Suppressor macrophage treated with lipopolysaccharide for 4 hours (primary cell): ENCODE results near the gene MED12L.
"Not testable (repeated sequence)": the region's sequence is repeated elsewhere in the genome, so short reads cannot be mapped to it uniquely, and the experiment has no call there.

Source experiments
- DNase-seq: peaks from one replicate; pipeline ENCODE4 v3.0.0-alpha.2; 2020

MED12L gene

DNA sequence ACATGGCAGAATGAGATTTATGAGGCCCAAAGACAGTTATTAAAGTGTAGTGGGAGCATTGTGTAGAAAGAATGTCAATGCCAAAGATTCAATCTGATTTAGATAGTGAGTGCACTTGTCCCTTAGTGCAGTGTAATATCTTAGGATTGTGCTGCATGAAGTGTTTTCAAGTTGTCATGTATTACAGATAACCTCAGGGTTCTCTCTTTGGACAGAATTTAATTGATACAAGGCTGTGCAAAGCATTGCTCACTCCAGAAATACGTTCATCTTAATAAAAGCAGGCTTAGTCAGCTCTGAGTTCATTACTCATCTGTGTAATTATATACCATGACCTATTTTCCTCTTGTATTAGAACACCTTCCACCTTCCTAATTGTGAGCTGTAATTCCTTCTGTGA, 133.6 kb downstream of the MED12L start:
- no peak for DNase-seq

DNA sequence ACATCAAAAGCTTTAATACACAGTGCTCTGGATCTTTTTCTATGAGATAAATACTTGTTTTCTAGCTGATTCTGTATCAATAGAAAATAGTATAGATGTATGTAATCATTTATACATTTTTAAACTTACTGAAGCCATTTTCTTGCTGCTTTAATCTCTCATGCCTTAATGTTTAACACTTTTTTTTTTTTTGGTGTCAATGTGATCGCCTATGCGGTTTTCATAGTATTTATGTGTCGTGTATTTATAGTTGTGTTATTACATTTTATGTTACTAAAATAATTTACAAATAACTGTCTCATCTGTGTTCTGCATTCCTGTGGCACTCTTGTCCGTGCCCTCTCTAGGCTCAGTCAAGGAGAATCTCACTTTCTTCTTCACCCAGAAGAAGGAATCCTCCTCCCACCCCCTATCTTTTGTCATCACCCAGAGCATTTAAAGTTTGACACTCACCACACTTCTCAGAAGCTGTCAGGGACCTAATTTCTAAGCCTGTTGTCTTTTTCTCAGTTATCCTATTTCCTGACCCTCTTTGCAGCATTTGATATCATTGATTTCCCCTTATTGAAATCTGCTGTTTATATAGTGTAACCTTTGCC, 138.9 kb downstream of the MED12L start:
- no peak for DNase-seq

DNA sequence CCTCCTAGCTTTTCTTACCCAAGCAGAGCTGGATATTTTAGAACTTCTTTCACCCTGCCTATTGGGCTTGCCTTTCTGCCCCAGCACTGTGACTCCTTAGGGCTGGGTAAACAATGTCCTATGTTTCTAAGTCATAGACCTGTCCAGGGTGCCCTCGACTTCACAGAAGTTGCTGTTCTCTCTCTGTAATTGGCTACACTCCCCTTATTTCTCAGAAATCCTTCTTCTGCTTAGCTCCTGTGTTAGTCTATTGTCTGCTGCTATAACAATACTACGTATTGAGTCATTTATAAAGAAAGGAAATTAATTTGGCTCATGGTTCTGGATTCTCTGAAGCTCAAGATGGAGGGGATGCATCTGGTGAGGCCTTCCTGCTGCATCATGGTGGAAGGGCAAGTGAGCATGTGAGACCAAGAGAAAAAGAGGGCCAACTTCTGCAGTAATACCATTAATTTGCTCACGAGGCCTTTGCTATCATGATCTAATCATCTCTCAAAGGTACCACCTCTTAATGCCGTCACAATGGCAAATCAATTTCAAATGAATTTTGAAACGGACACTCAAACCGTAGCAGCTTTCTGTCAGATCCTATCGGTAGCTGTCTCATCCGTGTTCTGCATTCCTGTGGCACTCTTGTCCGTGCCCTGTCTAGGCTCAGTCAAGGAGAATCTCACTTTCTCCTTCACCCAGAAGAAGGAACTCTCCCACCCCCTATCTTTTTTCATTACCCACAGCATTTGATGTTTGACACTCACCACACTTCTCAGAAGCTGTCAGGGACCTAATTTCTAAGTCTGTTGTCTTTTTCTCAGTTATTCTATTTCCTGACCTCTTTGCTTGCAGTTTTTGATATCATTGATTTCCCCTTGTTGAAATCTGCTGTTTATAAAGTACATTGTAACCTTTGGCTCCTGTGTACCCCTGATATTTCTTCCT, 139.8 kb downstream of the MED12L start:
- no peak for DNase-seq

DNA sequence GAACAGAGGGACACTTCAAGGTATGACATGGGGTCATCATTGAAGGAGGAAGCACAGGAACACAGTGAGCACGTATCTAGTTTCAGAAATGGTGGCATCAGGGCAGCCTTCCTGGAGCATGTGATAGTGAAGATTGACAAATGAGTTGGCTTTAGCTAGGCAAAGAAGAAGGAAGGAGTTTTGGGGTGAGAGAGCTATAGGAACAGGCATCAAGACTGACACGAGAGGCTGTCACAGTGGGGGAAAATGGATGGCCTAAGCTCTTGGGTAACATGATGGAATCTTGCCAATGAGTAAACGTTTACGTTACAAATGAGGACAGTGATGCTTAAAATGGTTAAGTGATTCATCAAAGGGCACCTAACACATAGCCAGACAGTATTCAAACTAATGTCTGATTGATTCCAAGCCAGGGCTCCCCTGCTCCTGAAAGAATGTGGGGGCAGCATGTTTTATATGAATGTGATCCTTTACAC, 140.7 kb downstream of the MED12L start:
- DNase-seq: peak; percentile 85

DNA sequence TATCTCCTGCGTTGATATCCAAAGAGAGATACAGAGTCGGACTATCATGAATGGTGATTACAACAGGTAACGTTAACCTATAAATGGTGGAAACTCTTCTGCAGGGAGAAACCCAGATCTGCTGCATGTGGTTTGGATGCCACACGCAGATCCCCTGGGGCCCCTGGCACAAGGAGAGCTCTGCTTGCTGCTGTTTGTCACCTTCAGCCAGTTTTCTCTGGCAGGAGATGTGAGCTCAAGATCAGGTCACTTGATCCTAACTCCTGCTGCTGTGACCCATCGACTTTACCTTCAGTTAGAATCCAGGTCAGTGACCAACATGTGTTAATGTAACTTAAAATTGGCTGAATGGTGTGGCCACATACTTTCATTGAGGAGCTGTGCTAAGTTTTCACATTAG, 141.4 kb downstream of the MED12L start:
- DNase-seq: no peak

DNA sequence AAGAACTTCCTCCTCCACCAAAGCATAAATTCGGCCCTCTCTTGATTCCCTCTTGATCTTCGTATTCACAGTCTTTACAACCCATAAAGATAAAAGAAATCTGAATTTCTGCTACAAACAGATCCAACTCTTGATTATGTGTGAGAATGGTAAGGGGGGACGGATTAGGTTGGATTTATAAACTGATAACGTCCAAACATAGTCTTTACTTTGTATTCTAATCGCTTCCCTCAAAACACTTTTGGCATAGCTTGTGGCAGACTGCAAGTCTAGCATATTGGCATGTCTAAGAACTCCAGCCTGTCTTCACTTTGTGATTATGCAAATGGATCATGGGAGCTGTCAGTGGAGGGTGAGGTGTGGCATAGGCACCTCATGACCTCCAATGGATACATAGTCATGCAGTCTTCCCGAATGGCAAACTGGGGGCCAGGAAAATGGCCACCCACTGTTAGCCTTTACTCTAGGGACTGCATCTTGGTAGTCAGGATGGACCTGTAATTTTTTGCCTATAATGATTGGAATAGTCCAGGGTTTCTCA, 141.9 kb downstream of the MED12L start:
- no peak for DNase-seq

DNA sequence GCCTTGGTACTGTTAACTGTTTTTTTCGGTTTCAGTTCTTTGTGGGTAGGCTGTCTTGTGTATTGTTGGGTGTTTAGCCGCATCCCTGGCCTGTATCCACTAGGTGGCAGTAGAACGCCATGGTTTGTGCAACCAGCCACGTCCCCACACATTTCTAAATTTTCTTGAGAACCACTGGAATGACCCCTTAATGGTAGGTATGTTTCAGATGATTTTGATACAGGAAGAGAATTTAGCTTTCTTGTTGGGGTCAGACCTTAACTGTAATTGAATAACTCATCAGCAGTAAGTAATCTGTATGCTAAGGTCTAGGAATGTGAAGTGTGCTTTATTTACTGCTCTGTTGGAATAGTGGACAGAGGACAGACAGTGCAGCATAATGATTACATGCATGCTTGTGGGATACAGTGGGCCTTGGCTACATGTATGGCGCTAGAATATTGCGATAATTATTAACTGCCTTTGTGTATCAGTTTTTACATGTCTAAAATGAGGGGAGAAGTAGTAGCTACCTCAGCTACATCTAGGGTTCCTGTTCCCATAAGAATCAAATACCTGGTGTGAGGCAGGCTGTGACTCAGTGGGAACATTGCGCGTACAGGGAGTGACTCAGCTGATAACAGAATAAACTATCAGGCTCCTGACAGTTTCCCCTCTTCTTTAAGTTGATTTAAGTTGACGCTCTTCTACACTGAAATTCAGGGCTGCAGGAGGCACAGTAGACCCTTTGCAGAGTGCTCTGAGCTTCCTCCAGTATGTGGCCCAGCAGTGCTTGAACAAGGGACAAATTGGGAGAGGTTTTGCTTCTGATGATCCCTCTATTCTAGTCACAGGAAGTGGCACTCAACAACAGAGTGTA, 142.6 kb downstream of the MED12L start:
- DNase-seq: peak; percentile 92

DNA sequence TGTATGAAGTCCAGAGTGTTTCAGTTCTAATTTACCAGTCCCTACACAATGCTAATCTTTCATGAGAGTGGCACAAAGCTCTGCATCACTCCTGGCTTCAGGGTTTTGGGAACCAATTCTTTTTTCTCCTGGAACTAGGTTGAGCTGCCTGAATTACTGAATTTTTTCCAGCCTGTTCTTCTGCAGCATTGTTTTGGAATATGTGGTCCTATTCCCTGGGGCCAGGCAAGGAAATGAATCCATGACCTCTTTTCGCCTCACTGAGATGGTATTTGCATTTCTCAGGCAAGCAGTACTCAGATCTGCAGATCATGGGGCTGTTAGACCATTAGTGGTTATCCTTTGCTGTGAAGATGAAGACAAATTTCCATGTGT, 143.2 kb downstream of the MED12L start:
- no peak for DNase-seq

DNA sequence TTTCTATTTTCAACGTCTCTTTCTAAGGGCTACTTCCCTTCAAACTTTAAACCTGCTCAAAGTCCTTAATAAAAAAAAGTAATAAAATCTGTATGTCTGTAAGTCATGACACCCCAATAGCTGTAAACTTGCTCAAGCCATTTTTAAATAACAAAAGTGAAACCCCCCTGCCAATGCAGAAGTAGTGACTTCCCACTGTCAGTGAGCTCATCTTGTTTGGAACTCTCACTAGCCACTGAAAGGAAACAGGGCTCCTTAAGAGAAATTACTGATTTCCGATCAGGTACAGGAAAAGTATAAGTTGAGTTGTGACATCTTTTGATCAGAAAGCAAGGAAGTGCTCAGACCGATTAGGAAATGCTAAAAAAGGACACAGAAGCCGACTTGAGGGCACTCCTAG, 145.2 kb downstream of the MED12L start:
- peak; percentile 85 for DNase-seq

DNA sequence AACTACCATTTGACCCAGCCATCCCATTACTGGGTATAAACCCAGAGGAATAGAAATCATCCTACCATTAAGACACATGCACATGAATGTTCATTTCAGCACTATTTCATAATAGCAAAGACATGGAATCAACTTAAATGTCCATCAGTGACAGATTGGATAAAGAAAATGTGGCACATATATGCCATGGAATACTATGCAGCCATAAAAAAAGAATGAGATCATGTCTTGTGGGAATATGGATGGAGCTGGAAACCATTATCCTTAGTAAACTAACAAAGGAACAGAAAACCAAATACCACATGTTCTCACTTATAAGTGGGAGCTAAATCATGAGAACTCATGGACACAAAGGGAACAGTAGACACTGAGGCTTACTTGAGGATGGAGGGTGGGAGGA, 146.9 kb downstream of the MED12L start:
- DNase-seq: not testable (repeated sequence)

DNA sequence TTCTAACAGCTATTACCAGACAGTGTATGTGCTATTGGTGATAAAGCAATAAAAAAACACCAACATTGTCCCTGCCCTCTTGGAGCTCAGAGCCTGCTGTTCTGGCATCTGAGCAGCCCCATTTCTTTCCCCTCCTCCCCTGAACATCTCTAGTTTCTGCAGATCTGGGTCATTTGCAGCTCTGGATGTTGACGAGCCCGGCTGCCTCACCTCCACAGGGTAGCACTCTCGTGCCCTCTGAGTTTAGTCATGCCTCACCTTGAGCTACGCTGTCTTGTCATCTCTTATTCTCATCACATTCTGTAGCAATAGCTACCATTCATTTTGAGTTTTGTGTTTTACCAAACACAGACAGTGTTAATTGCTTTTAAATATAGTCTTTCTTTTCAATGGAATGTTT, 147.5 kb downstream of the MED12L start:
- no peak for DNase-seq

DNA sequence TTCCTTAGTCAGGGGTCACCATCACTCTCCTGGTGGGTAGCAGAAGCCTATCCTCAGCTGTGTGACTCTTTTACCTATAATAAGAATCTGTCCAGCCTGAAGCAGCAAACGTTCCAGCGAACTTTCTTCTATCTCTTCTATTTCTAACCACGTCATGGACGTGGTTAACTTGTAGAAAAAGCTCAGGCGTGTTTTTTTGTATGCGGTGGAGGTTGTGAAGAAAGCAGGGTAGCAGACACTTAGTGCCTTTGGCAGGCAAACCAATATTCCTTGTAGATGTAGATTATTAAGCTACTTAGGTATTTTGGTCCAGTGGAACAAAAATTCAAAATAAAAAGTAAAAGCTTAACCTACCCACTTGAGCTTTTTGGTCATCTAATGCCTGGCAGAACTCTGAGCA, 149.4 kb downstream of the MED12L start:
- no peak for DNase-seq

DNA sequence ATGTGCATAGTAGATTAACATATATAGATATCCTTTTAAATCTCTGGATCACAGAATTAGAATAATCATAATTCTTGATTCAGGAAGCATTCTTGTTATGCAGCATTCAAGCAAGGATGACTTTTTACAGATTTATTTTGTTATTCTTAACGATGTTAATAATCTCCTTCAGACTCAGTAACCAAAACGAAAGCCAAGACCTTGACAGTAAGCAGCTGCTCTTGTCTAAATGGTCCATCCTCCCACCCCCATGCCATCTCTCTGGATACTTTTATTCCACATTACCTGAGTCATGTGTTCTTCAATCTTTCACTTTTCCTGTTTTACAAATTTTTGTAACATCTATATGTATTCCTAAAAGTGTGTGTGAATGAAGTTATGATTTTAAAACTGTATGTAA, 150.9 kb downstream of the MED12L start:
- no peak for DNase-seq

DNA sequence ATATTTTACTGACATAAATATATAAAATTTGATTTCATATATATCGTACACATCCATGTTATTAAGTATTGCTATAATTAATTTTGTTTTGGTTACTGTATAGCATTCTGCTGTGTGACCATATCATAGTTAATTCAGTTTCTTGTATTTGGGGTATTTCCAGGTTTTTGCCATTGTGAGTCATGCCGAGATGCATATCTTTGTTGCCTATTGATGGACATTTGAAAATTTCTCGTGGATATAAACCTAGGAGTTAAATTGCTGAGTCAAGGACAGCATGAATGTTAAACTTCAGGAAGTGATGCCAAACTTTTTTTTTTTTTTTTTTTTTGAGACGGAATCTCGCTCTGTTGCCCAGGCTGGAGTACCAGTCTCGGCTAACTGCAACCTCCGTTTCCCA, 151.3 kb downstream of the MED12L start:
- DNase-seq: no peak

DNA sequence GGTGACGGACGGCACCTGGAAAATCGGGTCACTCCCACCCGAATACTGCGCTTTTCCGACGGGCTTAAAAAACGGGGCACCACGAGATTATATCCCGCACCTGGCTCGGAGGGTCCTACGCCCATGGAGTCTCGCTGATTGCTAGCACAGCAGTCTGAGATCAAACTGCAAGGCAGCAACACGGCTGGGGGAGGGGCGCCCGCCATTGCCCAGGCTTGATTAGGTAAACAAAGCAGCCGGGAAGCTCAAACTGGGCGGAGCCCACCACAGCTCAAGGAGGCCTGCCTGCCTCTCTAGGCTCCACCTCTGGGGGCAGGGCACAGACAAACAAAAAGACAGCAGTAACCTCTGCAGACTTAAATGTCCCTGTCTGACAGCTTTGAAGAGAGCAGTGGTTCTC, 156.5 kb downstream of the MED12L start:
- DNase-seq: not testable (repeated sequence)

DNA sequence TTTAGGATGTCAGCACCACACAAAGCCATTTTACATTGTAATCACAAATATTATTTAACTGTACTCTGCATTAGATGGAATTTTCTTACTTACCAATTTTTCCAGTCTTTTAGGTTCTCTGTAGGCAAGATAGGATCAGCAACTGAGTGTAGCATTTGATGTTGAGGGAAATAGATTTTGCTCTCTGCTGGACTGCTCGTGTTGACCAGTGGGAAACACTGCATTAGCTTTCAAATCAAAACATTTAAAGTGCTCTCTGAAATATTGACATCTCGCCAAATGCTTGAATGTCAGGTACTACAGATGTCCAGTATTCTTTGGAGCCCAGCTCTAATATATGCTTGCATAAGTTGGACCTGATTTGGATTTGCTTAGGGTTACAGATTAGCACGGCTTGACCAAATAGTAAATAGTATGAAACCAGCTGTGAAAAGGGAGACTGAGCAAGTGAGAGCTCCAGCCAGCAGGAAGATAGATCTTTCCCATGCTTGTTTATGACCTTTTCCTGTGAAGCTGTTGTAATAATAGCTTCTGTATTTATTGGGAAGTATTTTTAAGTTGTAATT, 163.4 kb downstream of the MED12L start:
- no peak for DNase-seq

DNA sequence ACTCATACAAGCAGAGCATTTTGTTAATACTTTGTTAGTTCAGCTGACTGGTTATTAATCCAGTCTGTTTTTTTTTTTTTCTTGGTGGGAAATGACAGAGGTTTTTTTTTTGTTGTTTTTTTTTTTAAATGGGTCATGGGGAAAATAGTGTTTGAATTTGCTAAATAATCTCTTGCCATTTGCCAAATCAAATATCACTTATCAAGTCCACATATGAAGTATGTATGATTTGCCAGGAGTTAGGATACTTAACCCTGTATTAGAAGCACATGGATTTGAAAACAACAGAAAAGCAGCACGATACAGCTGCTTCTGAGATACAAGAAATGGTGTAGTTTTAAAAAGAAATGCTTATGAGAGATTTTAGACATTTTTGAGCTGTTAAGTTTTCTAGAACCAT, 171.3 kb downstream of the MED12L start:
- DNase-seq: no peak

DNA sequence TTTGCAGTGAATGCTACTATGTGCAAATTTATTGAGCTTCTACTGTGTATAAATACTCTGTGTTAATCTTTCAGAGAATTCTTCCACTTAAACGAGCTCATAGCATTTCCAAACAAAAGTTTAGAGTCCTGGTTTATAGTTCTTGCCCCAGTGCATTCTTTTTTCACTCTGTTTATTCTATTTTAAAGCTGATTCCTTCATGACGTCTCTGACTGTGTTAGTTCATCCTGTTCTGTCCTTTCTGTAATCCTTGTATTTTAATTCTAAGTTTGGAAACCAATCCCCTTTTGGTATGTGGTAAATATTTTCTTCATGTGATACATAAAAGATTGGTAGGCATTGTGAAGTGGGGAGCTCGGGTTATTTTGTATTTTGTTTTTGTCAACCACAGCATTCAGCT, 174.2 kb downstream of the MED12L start:
- DNase-seq: no peak

DNA sequence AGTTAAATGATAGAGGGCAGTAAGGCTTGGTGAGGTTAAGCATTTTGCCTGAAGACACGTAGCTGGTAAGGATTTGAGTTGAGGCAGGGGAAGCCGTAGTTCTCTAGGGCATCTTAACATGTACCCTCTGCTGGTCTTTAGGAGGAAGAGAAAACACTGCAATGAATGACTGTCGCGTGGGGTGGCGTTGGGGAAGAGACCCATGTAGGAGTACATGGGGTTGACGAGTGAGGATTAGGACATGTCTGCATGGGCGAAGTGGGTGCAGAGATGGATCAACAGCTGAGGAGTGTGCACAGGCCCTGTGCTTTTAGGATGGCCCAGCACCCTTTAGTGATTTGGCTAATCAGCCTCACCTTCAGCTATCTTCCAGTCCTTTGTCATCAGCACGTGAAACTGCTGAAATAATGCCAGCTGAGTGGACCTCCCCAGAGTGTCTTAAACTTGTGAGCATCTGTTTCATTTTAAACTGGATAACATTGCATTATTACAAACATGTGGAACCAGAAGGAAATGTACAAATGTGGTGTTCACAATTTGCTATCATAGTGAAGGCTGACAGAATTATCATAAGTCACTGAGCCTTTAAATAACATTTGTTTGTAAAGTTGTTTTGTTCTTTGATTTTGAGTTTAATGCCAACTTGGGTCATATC, 177.5 kb downstream of the MED12L start:
- DNase-seq: no peak

DNA sequence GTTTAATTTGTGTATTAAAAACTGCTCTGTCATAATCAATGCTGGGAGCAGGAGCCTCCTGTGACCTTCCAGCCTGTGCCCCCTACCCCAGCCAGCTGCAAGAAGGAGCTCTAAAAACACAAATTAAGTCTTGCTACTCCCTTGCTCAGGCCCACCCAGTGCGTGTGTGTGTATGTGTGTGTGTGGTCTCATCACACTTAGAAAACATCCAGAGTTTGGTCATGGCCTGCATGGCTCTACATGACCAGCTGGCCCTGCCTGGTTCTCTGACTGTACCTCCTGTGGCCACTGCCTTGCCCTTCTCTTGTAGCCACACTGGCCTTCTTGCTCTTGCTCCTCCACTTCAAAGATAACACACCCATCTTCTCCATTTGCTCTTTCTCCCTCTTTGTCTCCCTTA, 179.1 kb downstream of the MED12L start:
- DNase-seq: no peak

DNA sequence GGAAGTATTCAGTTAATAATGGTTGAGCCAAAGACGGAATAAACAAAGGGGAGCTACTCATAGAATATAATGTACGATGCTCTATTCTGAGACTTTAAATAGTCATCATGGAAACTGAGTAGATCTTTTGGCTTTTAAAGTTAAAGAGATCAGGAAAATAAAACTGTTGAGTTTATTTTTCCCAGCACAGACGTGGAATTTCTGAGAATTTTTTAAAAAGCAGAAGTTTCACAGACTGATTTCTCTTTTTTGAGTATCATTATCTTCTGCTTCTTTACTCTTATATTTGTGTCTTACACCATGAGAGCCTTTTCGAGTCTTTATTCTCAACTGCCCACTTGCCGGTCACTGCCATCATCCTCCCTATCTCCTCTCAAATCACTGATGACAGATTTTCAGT, 179.7 kb downstream of the MED12L start:
- DNase-seq: peak; percentile 43

DNA sequence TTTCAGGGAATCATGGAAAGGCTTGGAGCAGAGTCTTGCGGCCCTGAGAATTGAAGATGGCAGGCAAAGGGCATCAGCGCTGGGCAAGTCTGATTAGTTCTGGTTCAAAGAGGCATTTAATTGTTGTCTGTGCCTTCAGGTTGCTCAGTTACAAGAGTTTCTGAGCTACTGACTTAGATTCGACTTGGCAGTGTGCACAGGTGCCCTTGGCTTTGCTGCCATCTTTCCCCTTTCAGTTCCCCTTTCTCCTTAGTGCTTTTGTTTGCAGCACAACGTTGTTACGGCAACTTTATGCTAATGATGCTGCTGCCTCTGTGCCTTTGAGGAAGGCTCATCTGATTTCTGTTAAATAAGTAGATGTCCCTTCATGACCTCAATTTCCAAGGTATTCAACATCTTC, 180.4 kb downstream of the MED12L start:
- peak; percentile 77 for DNase-seq
